GM23338 (cell line): ENCODE measurements around the gene VTA1. TPM values are rescaled to one million over a fixed set of nuclear protein-coding genes. Genes with fewer than 3 reads are reported as not detected.
A peak's percentile ranks its signal among the peaks of the same experiment; 100 is the strongest.

Source experiments
- ATAC-seq: fragments of 200-7000 bp; cut with Tn5 transposase; 3 replicates; pipeline ENCODE4 v1.9.1; 2020
- DNase-seq: peaks from one replicate; pipeline ENCODE4 v3.0.0-alpha.2; 2015; ENCODE audit warnings: low spot score
- H2AFZ ChIP-seq: fragments of 200-600 bp; sonication (generic); 2 replicates; pipeline ENCODE4 v1.8.0; 2016; ENCODE audit warnings: antibody characterized with exemption, mild to moderate bottlenecking, moderate library complexity
- H3F3A ChIP-seq: fragments of 200-600 bp; sonication (generic); replicated peaks from 2 replicates; pipeline ENCODE4 v1.8.0; 2017; ENCODE audit warnings: antibody characterized with exemption, mixed run types, low read depth
- H3K27ac ChIP-seq: fragments of 200-600 bp; sonication (generic); 2 replicates; pipeline ENCODE4 v1.6.1; 2016; ENCODE audit warnings: low read depth
- H3K27me3 ChIP-seq: fragments of 200-600 bp; sonication (generic); 2 replicates; pipeline ENCODE4 v1.8.0; 2016; ENCODE audit warnings: mild to moderate bottlenecking, mixed run types, moderate library complexity; ENCODE audit not compliant: insufficient read depth
- H3K36me3 ChIP-seq: fragments of 200-600 bp; sonication (generic); 2 replicates; pipeline ENCODE4 v1.8.0; 2016; ENCODE audit warnings: mild to moderate bottlenecking; ENCODE audit not compliant: insufficient read depth
- H3K4me1 ChIP-seq: fragments of 200-600 bp; sonication (generic); 2 replicates; pipeline ENCODE4 v1.8.0; 2016; ENCODE audit warnings: mild to moderate bottlenecking, moderate library complexity; ENCODE audit not compliant: insufficient read depth
- H3K4me2 ChIP-seq: fragments of 200-600 bp; sonication (generic); 2 replicates; pipeline ENCODE4 v1.7.1; 2017; ENCODE audit warnings: mixed run types
- H3K4me3 ChIP-seq: fragments of 200-600 bp; sonication (generic); 2 replicates; pipeline ENCODE4 v1.6.1; 2016; ENCODE audit warnings: mixed run types
- H3K79me2 ChIP-seq: fragments of 200-600 bp; sonication (generic); replicated peaks from 2 replicates; pipeline ENCODE4 v1.8.0; 2017; ENCODE audit warnings: mild to moderate bottlenecking; ENCODE audit not compliant: insufficient read depth
- H3K9me2 ChIP-seq: fragments of 200-600 bp; sonication (generic); 2 replicates; pipeline ENCODE4 v1.8.0; 2017; ENCODE audit not compliant: insufficient read depth
- H4K20me1 ChIP-seq: fragments of 200-600 bp; sonication (generic); replicated peaks from 2 replicates; pipeline ENCODE4 v1.8.0; 2017; ENCODE audit warnings: mild to moderate bottlenecking; ENCODE audit not compliant: insufficient read depth
- H3K27ac Mint-ChIP-seq: 2 replicates; pipeline ENCODE4 v1.8.0; 2020; ENCODE audit warnings: inconsistent platforms, mild to moderate bottlenecking, moderate library complexity, mixed read lengths
- H3K27me3 Mint-ChIP-seq: 3 replicates; pipeline ENCODE4 v1.8.0; 2022; ENCODE audit warnings: low read depth, mild to moderate bottlenecking, moderate library complexity, mixed read lengths, inconsistent platforms; ENCODE audit not compliant: insufficient read depth, poor library complexity
- H3K36me3 Mint-ChIP-seq: 3 replicates; pipeline ENCODE4 v1.8.0; 2021; ENCODE audit warnings: low read depth, mild to moderate bottlenecking, inconsistent platforms, moderate library complexity, mixed read lengths
- H3K4me1 Mint-ChIP-seq: 3 replicates; pipeline ENCODE4 v1.8.0; 2020; ENCODE audit warnings: mild to moderate bottlenecking, inconsistent platforms, mixed read lengths
- H3K4me3 Mint-ChIP-seq: 3 replicates; pipeline ENCODE4 v1.8.0; 2021; ENCODE audit warnings: moderate library complexity, mild to moderate bottlenecking, inconsistent platforms, mixed read lengths
- H3K9me3 Mint-ChIP-seq: 3 replicates; pipeline ENCODE4 v1.8.0; 2020; ENCODE audit warnings: moderate library complexity, mild to moderate bottlenecking, inconsistent platforms, mixed read lengths
- CREB1 ChIP-seq: fragments of 250-450 bp; sonication (Bioruptor Pico); IDR thresholded peaks from 2 replicates; pipeline ENCODE4 v1.5.0; 2020; ENCODE audit warnings: low read depth, mild to moderate bottlenecking, moderate library complexity
- ETS1 ChIP-seq: IDR thresholded peaks from 2 replicates; pipeline ENCODE4 v1.6.1; 2016; ENCODE audit warnings: antibody characterized with exemption
- EZH2 ChIP-seq: fragments of 200-600 bp; sonication (generic); IDR thresholded peaks from one replicate; pipeline ENCODE4 v1.8.0; 2017; ENCODE audit warnings: antibody characterized with exemption, mild to moderate bottlenecking, low read depth; ENCODE audit not compliant: unreplicated experiment
- EZH2phosphoT487 ChIP-seq: fragments of 200-600 bp; sonication (generic); IDR thresholded peaks from one replicate; pipeline ENCODE4 v1.8.1; 2018; ENCODE audit warnings: antibody characterized with exemption; ENCODE audit not compliant: unreplicated experiment
- STAT1 ChIP-seq: IDR thresholded peaks from one replicate; pipeline ENCODE4 v1.6.1; 2016; ENCODE audit warnings: antibody characterized with exemption; ENCODE audit not compliant: unreplicated experiment
- ZNF114 ChIP-seq: fragments of 250-450 bp; sonication (Bioruptor Pico); IDR thresholded peaks from 2 replicates; pipeline ENCODE4 v1.5.0; 2020; ENCODE audit warnings: mild to moderate bottlenecking, moderate library complexity
- ZNF331 ChIP-seq: fragments of 250-450 bp; sonication (Bioruptor Pico); IDR thresholded peaks from 2 replicates; pipeline ENCODE4 v1.5.0; 2020; ENCODE audit warnings: low read depth, mild to moderate bottlenecking, moderate library complexity
- ZNF462 ChIP-seq: fragments of 250-450 bp; sonication (Bioruptor Pico); IDR thresholded peaks from 2 replicates; pipeline ENCODE4 v1.5.0; 2020; ENCODE audit warnings: mild to moderate bottlenecking, moderate library complexity
- polyA plus RNA-seq: library from polyadenylated mRNA; unstranded; fragments of >200 nt; fragmentation: Nextera tagmentation; extraction: Ambion mirVana; gene quantifications from 2 replicates; pipeline ENCODE4 v1.2.1, GENCODE V29; 2016
- total RNA-seq: library from RNA; depleted of rRNA; stranded (reverse); fragments of >200 nt; shearing (Covaris generic); gene quantifications from 2 replicates; pipeline ENCODE4 v1.2.3, GENCODE V29; 2014
- TF ChIP-seq, protein P1 (sequence below): IDR thresholded peaks from one replicate; pipeline ENCODE4 v1.6.1; 2018; ENCODE audit warnings: antibody characterized with exemption; ENCODE audit not compliant: unreplicated experiment

VTA1 gene
- total and polyA plus RNA-seq, 2 experiments from 2014 or later, result 102 to 104 TPM

DNA sequence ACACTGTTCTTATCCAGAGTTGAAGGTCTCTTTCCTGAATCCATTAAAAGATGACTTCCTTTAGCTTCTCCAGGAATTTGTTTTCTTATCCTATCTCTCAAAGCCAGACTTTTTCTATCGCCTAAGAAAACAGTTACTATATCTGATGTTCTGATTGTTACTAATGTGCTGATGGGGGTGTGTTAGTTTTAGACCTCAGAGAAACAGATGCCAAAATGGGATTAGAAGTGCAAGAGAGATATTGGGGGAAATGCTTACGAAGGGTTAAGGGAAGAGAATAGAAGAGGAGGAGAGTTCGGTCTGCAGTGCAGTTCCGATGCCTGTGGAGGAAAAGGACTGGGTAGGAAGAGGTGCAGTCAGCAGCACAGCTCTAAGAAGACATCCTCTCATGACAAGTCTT is 119.0 kb downstream of the VTA1 start:
- H3K4me3 ChIP-seq, result no peak overlapping the region
- no peaks in the 10 kb centered on the region for H3K4me1 Mint-ChIP-seq
- H3K27ac Mint-ChIP-seq, result no peak overlapping the region
- H3K27ac ChIP-seq, result no peak overlapping the region
- H3K79me2 ChIP-seq, result no peaks in the 10 kb centered on the region
- no peaks in the 10 kb centered on the region for H3K27me3 ChIP-seq
- no peaks in the 10 kb centered on the region for H3F3A ChIP-seq
- H4K20me1 ChIP-seq, result no peaks in the 10 kb centered on the region
- H3K36me3 ChIP-seq, result no peaks in the 10 kb centered on the region
- TF ChIP-seq CREB1 (no peak), EZH2phosphoT487 (no peak), ETS1 (no peak), ZNF331 (CRISPR knock-in tag) (no peak), ZNF114 (CRISPR knock-in tag) (no peak)
- TF ChIP-seq, protein P1, sequence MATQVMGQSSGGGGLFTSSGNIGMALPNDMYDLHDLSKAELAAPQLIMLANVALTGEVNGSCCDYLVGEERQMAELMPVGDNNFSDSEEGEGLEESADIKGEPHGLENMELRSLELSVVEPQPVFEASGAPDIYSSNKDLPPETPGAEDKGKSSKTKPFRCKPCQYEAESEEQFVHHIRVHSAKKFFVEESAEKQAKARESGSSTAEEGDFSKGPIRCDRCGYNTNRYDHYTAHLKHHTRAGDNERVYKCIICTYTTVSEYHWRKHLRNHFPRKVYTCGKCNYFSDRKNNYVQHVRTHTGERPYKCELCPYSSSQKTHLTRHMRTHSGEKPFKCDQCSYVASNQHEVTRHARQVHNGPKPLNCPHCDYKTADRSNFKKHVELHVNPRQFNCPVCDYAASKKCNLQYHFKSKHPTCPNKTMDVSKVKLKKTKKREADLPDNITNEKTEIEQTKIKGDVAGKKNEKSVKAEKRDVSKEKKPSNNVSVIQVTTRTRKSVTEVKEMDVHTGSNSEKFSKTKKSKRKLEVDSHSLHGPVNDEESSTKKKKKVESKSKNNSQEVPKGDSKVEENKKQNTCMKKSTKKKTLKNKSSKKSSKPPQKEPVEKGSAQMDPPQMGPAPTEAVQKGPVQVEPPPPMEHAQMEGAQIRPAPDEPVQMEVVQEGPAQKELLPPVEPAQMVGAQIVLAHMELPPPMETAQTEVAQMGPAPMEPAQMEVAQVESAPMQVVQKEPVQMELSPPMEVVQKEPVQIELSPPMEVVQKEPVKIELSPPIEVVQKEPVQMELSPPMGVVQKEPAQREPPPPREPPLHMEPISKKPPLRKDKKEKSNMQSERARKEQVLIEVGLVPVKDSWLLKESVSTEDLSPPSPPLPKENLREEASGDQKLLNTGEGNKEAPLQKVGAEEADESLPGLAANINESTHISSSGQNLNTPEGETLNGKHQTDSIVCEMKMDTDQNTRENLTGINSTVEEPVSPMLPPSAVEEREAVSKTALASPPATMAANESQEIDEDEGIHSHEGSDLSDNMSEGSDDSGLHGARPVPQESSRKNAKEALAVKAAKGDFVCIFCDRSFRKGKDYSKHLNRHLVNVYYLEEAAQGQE, result no peak
- no peak overlapping the region for H3K4me2 ChIP-seq
- H2AFZ ChIP-seq, result peak overlapping the region; percentile 4
- H3K4me1 ChIP-seq, result no peaks in the 10 kb centered on the region
- no peaks in the 10 kb centered on the region for H3K36me3 Mint-ChIP-seq
- no peak overlapping the region for H3K4me3 Mint-ChIP-seq
- no peak for DNase-seq
- no peaks in the 10 kb centered on the region for H3K9me3 Mint-ChIP-seq
- ATAC-seq, result no peak
- H3K27me3 Mint-ChIP-seq, result no peaks in the 10 kb centered on the region
- 0 out of 2 replicates have a peak, but pooled peaks cover 4% of the 10 kb centered on the region for H3K9me2 ChIP-seq

DNA sequence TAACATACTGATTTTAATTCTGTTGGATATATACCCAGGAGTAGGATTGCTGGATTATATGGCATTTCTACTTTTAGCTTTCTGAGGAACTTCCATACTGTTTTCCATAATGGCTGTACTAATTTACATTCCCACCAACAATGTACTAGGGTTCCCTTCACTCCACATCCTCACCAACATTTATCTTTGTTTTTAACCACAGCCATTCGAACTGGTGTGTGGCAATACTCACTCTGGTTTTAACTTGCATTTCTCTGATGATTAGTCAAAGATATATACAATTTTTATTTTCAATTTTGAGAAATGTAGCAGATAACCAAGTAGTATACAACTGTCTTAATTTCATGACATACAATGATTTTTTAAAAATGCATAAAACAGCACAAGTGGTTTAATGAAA is 124.4 kb downstream of the VTA1 start:
- H3K9me3 Mint-ChIP-seq, result no peaks in the 10 kb centered on the region
- no peak overlapping the region for H3K27ac Mint-ChIP-seq
- TF ChIP-seq CREB1 (no peak), ZNF462 (CRISPR knock-in tag) (no peak), ETS1 (no peak), EZH2 (no peak), ZNF331 (CRISPR knock-in tag) (no peak), STAT1 (no peak)

More for the DNA sequence above, 124.4 kb downstream of the VTA1 start:
- H3K9me2 ChIP-seq, result 0 out of 2 replicates have a peak, but pooled peaks cover 4% of the 10 kb centered on the region
- no peak overlapping the region for H3K4me3 ChIP-seq
- no peaks in the 10 kb centered on the region for H3K36me3 Mint-ChIP-seq
- no peak for DNase-seq
- no peaks in the 10 kb centered on the region for H3K27me3 Mint-ChIP-seq
- no peak for ATAC-seq
- H3K4me1 Mint-ChIP-seq, result peaks cover 8% of the 10 kb centered on the region
- no peak overlapping the region for H3K4me2 ChIP-seq
- H3K4me3 Mint-ChIP-seq, result no peak overlapping the region
- no peaks in the 10 kb centered on the region for H3K79me2 ChIP-seq
- no peak overlapping the region for H3K27ac ChIP-seq
- H4K20me1 ChIP-seq, result no peaks in the 10 kb centered on the region
- H3K36me3 ChIP-seq, result no peaks in the 10 kb centered on the region
- H3F3A ChIP-seq, result no peaks in the 10 kb centered on the region
- H3K4me1 ChIP-seq, result peaks cover 6% of the 10 kb centered on the region
- H3K27me3 ChIP-seq, result no peaks in the 10 kb centered on the region
- H2AFZ ChIP-seq, result no peak overlapping the region
